GM12875 (cell line): ENCODE measurements around the gene TSPAN31.
"Not testable (repeated sequence)": the region's sequence is repeated elsewhere in the genome, so short reads cannot be mapped to it uniquely, and the experiment has no call there.

ENCODE experiments used
- H3K4me3 ChIP-seq: one replicate; pipeline ENCODE4 v1.5.1; 2011; ENCODE audit warnings: low read depth, low read length, control low read depth
- CTCF ChIP-seq: IDR thresholded peaks from 2 replicates; pipeline ENCODE4 v1.5.1; 2011; ENCODE audit warnings: low read depth, mild to moderate bottlenecking, control low read depth, inconsistent platforms, low read length, moderate library complexity, borderline replicate concordance; ENCODE audit not compliant: insufficient read depth

TSPAN31 gene

GRCh38 chr12:57717846-57718640 is 26.8 kb upstream of the TSPAN31 start:
- no peak overlapping the region for H3K4me3 ChIP-seq
- no peak for TF ChIP-seq CTCF

- no peak overlapping the region for H3K4me3 ChIP-seq
- no peak for TF ChIP-seq CTCF
These were observed 26.0 kb upstream of the TSPAN31 start for GRCh38 chr12:57718641-57719528.

- no peak overlapping the region for H3K4me3 ChIP-seq
- no peak for TF ChIP-seq CTCF
These were observed 24.8 kb upstream of the TSPAN31 start for GRCh38 chr12:57719777-57720605.

GRCh38 chr12:57720606-57721595 is 23.9 kb upstream of the TSPAN31 start:
- no peak for TF ChIP-seq CTCF
- H3K4me3 ChIP-seq, result no peak overlapping the region

- H3K4me3 ChIP-seq, result not testable (repeated sequence)
These were observed 22.8 kb upstream of the TSPAN31 start for GRCh38 chr12:57721846-57722608.

- no peak for TF ChIP-seq CTCF
- no peak overlapping the region for H3K4me3 ChIP-seq
These were observed 21.9 kb upstream of the TSPAN31 start for GRCh38 chr12:57722716-57723629.
